ENCODE measurements around the gene CCS.

DNA sequence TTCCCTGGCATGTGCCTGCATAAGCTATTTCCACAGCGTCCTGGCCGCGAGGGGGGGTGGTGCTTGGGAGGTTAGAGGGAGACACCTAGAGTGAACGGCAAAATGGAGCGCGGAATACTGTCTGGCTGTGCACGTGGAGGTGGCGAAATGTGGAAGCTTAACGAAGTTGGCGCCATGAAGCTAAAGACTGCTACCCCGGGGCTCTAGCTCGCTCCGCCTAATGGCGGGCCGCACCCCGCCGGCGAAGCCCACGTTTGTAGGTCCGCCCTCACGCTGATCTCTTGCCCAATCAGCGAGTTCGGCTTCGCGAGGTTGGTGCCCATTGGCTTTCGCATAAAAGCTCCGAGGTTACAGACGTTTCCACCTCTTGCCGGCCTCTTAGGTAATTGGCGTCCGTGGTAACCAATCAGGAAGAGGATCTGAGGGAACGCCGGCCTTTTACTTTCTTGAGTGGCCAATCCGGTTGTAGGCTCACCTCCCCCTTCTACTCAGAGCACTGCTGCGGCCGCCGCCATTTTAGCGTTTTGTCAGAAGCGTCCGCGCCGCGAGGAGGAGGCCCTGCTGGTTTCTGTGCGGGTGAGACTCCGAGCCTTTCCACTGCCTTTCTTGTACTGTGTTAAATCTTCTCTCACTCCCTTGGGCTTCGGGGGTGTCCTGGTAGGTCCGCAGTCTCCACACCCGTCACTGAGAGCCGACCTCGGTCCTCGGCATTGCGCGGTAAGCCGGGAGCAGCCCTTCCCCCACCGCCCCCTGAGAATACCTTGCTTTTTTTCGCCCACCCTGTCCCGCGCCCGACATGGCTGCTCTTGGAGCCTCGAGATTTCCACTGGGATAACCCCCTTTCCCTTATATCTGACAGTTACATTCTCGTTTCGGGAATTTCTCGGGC, 45.4 kb downstream of the CCS start, which contains the start of gene RBM4:
- TF ChIP-seq, protein P1, sequence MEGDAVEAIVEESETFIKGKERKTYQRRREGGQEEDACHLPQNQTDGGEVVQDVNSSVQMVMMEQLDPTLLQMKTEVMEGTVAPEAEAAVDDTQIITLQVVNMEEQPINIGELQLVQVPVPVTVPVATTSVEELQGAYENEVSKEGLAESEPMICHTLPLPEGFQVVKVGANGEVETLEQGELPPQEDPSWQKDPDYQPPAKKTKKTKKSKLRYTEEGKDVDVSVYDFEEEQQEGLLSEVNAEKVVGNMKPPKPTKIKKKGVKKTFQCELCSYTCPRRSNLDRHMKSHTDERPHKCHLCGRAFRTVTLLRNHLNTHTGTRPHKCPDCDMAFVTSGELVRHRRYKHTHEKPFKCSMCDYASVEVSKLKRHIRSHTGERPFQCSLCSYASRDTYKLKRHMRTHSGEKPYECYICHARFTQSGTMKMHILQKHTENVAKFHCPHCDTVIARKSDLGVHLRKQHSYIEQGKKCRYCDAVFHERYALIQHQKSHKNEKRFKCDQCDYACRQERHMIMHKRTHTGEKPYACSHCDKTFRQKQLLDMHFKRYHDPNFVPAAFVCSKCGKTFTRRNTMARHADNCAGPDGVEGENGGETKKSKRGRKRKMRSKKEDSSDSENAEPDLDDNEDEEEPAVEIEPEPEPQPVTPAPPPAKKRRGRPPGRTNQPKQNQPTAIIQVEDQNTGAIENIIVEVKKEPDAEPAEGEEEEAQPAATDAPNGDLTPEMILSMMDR (conservative IDR thresholded peaks at IDR 0.05): no peak
- no peak for TF ChIP-seq EZH2 (IDR thresholded peaks at IDR 0.05; ENCODE audit: low read depth)
